ENCODE data around the gene PRRT3.
"Not testable (repeated sequence)": the region's sequence is repeated elsewhere in the genome, so short reads cannot be mapped to it uniquely, and the experiment has no call there.

Gene PRRT3

DNA sequence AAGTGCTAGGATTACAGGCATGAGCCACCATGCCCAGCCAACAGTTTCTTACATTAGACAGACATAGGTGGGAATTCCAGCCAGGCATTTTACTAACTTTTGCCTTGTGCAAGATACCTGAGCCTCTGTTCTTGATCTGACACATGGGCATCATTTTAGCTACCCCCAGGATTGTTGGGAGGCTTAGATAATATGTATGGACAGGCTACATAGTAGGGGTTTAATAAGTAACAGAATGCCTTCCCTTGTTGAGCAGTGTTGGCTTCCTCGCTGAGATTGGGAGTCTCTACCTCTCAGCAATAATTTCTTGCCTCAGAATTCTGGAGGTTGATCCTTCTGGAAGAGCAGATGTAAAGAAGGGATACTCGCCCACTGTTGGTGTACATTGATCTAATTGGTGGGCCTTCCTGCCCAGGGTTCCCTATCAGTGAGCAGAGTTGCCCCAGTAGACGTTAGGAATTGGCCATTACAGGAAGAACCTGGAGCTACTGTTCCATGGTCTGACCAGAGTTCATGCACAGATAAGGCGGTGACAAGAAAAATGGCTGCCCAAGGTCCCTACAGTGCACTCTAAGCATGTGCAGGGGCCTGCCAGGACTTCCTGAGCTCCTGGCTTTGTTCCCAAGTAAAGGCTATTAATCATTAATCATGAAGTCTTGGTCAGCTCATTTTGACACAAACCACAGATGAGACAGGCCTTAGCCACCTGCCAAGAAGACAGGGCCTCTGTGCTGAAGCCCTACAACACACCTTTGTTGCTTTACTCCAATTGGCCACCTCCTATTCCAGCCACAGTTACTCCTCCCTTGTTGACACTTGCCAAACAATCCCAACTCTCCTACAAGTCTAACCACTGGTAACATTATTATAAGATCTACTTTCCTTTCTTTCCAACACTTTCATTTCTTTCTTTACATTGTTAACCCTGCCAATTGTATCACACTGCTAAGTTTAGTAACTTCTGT lies 54.5 kb downstream of the PRRT3 start:
- DNase-seq = peak; percentile 35

DNA sequence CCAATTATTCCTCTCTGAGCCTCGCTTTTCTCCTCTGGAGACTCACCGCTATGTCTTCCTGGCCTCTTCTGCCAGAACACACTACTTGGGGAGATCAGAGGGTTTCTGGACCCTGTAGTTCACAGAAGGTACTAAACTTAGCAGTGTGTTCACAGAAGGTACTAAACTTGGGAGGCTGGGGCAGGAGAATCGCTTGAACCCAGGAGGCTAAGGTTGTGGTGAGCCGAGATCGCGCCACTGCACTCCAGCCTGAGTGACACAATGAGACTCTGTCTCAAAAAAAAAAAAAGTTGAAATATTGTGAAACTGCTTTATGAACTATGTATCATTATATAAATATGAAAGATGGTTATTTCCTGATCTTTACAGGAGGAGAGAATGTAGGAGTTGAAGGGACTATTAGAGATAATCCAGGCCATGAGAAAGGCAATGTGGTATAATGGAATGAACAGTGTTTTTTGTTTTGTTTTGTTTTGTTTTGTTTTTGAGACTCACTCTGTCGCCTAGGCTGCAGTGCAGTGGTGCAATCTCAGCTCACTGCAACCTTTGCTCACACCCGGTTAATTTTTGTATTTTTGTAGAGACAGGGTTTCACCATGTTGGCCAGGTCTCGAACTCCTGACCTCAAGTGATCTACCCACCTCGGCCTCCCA lies 55.3 kb downstream of the PRRT3 start:
- not testable (repeated sequence) for DNase-seq

DNA sequence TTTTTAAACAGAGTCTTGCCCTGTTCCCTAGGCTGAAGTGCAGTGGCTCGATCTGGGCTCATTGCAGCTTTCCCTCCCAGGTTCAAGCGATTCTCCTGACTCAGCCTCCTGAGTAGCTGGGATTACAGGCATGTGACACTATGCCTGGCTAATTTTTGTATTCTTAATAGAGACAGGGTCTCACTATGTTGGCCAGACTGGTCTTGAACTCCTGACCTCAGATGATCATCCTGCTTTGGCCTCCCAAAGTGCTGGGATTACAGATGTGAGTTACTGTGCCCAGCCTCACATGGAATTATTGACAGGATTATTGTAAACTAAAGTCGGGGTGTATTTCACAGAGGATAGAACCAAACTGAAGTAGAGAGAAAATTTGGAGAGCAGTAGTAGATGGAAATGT lies 56.5 kb downstream of the PRRT3 start:
- not testable (repeated sequence) for DNase-seq
